ENCODE measurements around the gene NINJ2. TPM values are rescaled to one million over a fixed set of nuclear protein-coding genes. Genes with fewer than 3 reads are reported as not detected.
"Not testable (repeated sequence)": the region's sequence is repeated elsewhere in the genome, so short reads cannot be mapped to it uniquely, and the experiment has no call there.

Gene NINJ2
- total RNA-seq, 1 experiment from 2014 or later, result 1.8 TPM

GRCh38 chr12:630656-631632 lies 32.3 kb downstream of the NINJ2 start:
- Histone ChIP-seq H3K4me2 (ENCODE audit: low read depth, low read length, poor library complexity, severe bottlenecking) (peak overlapping the region; percentile 77), H3K27ac (ENCODE audit: low read length) (peak overlapping the region; percentile 77), H2AFZ (ENCODE audit: low read length) (0 out of 2 replicates have a peak overlapping the region, but pooled peaks have one; percentile 7), H3K27me3 (ENCODE audit: low read length) (no peaks in the 10 kb centered on the region), H4K20me1 (ENCODE audit: insufficient read depth, low read depth, low read length) (no peaks in the 10 kb centered on the region), H3K4me1 (ENCODE audit: low read length) (peaks cover 29% of the 10 kb centered on the region), H3K79me2 (ENCODE audit: low read length) (no peaks in the 10 kb centered on the region), H3K36me3 (ENCODE audit: insufficient read depth, low read length) (no peaks in the 10 kb centered on the region), H3K4me3 (ENCODE audit: low read length) (peak overlapping the region; percentile 74), H3K9me3 (ENCODE audit: low read length) (no peaks in the 10 kb centered on the region), H3K9ac (ENCODE audit: low read length) (peak overlapping the region; percentile 81), H3K9me2 (replicated peaks; ENCODE audit: insufficient read depth, low read length) (no peaks in the 10 kb centered on the region)
- peak; percentile 95 for DNase-seq

- H3K9me2 ChIP-seq (replicated peaks; ENCODE audit: insufficient read depth, low read length); H3K9ac ChIP-seq (ENCODE audit: low read length); H3K4me2 ChIP-seq (ENCODE audit: low read depth, low read length, poor library complexity, severe bottlenecking); H4K20me1 ChIP-seq (ENCODE audit: insufficient read depth, low read depth, low read length); H3K27me3 ChIP-seq (ENCODE audit: low read length); H3K79me2 ChIP-seq (ENCODE audit: low read length); H2AFZ ChIP-seq (ENCODE audit: low read length); H3K4me3 ChIP-seq (ENCODE audit: low read length); DNase-seq; H3K27ac ChIP-seq (ENCODE audit: low read length); H3K36me3 ChIP-seq (ENCODE audit: insufficient read depth, low read length); H3K9me3 ChIP-seq (ENCODE audit: low read length): not testable (repeated sequence)
- H3K4me1 ChIP-seq (ENCODE audit: low read length), result peaks cover 29% of the 10 kb centered on the region
These were observed 34.5 kb downstream of the NINJ2 start for GRCh38 chr12:628742-629078.

- no peak overlapping the region for H3K4me3 ChIP-seq (ENCODE audit: low read length)
- H3K27ac ChIP-seq (ENCODE audit: low read length), result no peak overlapping the region
- H3K27me3 ChIP-seq (ENCODE audit: low read length), result no peaks in the 10 kb centered on the region
- H4K20me1 ChIP-seq (ENCODE audit: insufficient read depth, low read depth, low read length), result no peaks in the 10 kb centered on the region
- H3K9me2 ChIP-seq (replicated peaks; ENCODE audit: insufficient read depth, low read length), result no peaks in the 10 kb centered on the region
- no peak overlapping the region for H2AFZ ChIP-seq (ENCODE audit: low read length)
- H3K4me2 ChIP-seq (ENCODE audit: low read depth, low read length, poor library complexity, severe bottlenecking), result no peak overlapping the region
- H3K9ac ChIP-seq (ENCODE audit: low read length), result no peak overlapping the region
- no peaks in the 10 kb centered on the region for H3K9me3 ChIP-seq (ENCODE audit: low read length)
- peaks cover 29% of the 10 kb centered on the region for H3K4me1 ChIP-seq (ENCODE audit: low read length)
- no peak for DNase-seq
- H3K36me3 ChIP-seq (ENCODE audit: insufficient read depth, low read length), result no peaks in the 10 kb centered on the region
- H3K79me2 ChIP-seq (ENCODE audit: low read length), result no peaks in the 10 kb centered on the region
These were observed 35.1 kb downstream of the NINJ2 start for GRCh38 chr12:627863-628741.

GRCh38 chr12:627285-627684 lies 36.0 kb downstream of the NINJ2 start:
- Histone ChIP-seq H2AFZ (ENCODE audit: low read length) (no peak overlapping the region), H3K4me3 (ENCODE audit: low read length) (no peak overlapping the region), H3K9me3 (ENCODE audit: low read length) (no peaks in the 10 kb centered on the region), H3K36me3 (ENCODE audit: insufficient read depth, low read length) (no peaks in the 10 kb centered on the region), H3K4me1 (ENCODE audit: low read length) (peaks cover 28% of the 10 kb centered on the region), H3K27me3 (ENCODE audit: low read length) (no peaks in the 10 kb centered on the region), H3K79me2 (ENCODE audit: low read length) (no peaks in the 10 kb centered on the region), H3K9me2 (replicated peaks; ENCODE audit: insufficient read depth, low read length) (no peaks in the 10 kb centered on the region), H3K27ac (ENCODE audit: low read length) (no peak overlapping the region), H4K20me1 (ENCODE audit: insufficient read depth, low read depth, low read length) (no peaks in the 10 kb centered on the region), H3K9ac (ENCODE audit: low read length) (no peak overlapping the region), H3K4me2 (ENCODE audit: low read depth, low read length, poor library complexity, severe bottlenecking) (no peak overlapping the region)
- no peak for DNase-seq

- no peaks in the 10 kb centered on the region for H3K9me2 ChIP-seq (replicated peaks; ENCODE audit: insufficient read depth, low read length)
- H3K4me2 ChIP-seq (ENCODE audit: low read depth, low read length, poor library complexity, severe bottlenecking), result no peak overlapping the region
- H3K4me3 ChIP-seq (ENCODE audit: low read length), result no peak overlapping the region
- peaks cover 19% of the 10 kb centered on the region for H3K4me1 ChIP-seq (ENCODE audit: low read length)
- no peak overlapping the region for H2AFZ ChIP-seq (ENCODE audit: low read length)
- H4K20me1 ChIP-seq (ENCODE audit: insufficient read depth, low read depth, low read length), result no peaks in the 10 kb centered on the region
- H3K27me3 ChIP-seq (ENCODE audit: low read length), result no peaks in the 10 kb centered on the region
- no peak overlapping the region for H3K27ac ChIP-seq (ENCODE audit: low read length)
- DNase-seq, result no peak
- H3K79me2 ChIP-seq (ENCODE audit: low read length), result no peaks in the 10 kb centered on the region
- H3K36me3 ChIP-seq (ENCODE audit: insufficient read depth, low read length), result no peaks in the 10 kb centered on the region
- H3K9ac ChIP-seq (ENCODE audit: low read length), result no peak overlapping the region
- H3K9me3 ChIP-seq (ENCODE audit: low read length), result no peaks in the 10 kb centered on the region
These were observed 37.2 kb downstream of the NINJ2 start for GRCh38 chr12:625998-626397.

- H3K27me3 ChIP-seq (ENCODE audit: low read length), result no peaks in the 10 kb centered on the region
- no peak overlapping the region for H3K4me3 ChIP-seq (ENCODE audit: low read length)
- no peaks in the 10 kb centered on the region for H3K79me2 ChIP-seq (ENCODE audit: low read length)
- H3K27ac ChIP-seq (ENCODE audit: low read length), result no peak overlapping the region
- H2AFZ ChIP-seq (ENCODE audit: low read length), result no peak overlapping the region
- H3K4me2 ChIP-seq (ENCODE audit: low read depth, low read length, poor library complexity, severe bottlenecking), result no peak overlapping the region
- H3K36me3 ChIP-seq (ENCODE audit: insufficient read depth, low read length), result no peaks in the 10 kb centered on the region
- DNase-seq, result no peak
- no peaks in the 10 kb centered on the region for H3K9me2 ChIP-seq (replicated peaks; ENCODE audit: insufficient read depth, low read length)
- no peaks in the 10 kb centered on the region for H3K9me3 ChIP-seq (ENCODE audit: low read length)
- H3K9ac ChIP-seq (ENCODE audit: low read length), result no peak overlapping the region
- H3K4me1 ChIP-seq (ENCODE audit: low read length), result peaks cover under 1% of the 10 kb centered on the region
- H4K20me1 ChIP-seq (ENCODE audit: insufficient read depth, low read depth, low read length), result no peaks in the 10 kb centered on the region
These were observed 39.3 kb downstream of the NINJ2 start for GRCh38 chr12:623865-624372.

- no peak overlapping the region for H3K4me3 ChIP-seq (ENCODE audit: low read length)
- no peaks in the 10 kb centered on the region for H3K4me1 ChIP-seq (ENCODE audit: low read length)
- no peak overlapping the region for H3K4me2 ChIP-seq (ENCODE audit: low read depth, low read length, poor library complexity, severe bottlenecking)
- H3K27me3 ChIP-seq (ENCODE audit: low read length), result no peaks in the 10 kb centered on the region
- H3K27ac ChIP-seq (ENCODE audit: low read length), result no peak overlapping the region
- H3K36me3 ChIP-seq (ENCODE audit: insufficient read depth, low read length), result no peaks in the 10 kb centered on the region
- no peak for DNase-seq
- H4K20me1 ChIP-seq (ENCODE audit: insufficient read depth, low read depth, low read length), result no peaks in the 10 kb centered on the region
- no peaks in the 10 kb centered on the region for H3K9me2 ChIP-seq (replicated peaks; ENCODE audit: insufficient read depth, low read length)
- H3K79me2 ChIP-seq (ENCODE audit: low read length), result no peaks in the 10 kb centered on the region
- H2AFZ ChIP-seq (ENCODE audit: low read length), result no peak overlapping the region
- no peak overlapping the region for H3K9ac ChIP-seq (ENCODE audit: low read length)
- no peaks in the 10 kb centered on the region for H3K9me3 ChIP-seq (ENCODE audit: low read length)
These were observed 39.9 kb downstream of the NINJ2 start for GRCh38 chr12:623172-623864.
